ENCODE measurements around the gene RFX4. TPM values are rescaled to one million over a fixed set of nuclear protein-coding genes. Genes with fewer than 3 reads are reported as not detected.

RFX4 gene
- total RNA-seq, 1 experiment from 2014 or later = not detected

DNA sequence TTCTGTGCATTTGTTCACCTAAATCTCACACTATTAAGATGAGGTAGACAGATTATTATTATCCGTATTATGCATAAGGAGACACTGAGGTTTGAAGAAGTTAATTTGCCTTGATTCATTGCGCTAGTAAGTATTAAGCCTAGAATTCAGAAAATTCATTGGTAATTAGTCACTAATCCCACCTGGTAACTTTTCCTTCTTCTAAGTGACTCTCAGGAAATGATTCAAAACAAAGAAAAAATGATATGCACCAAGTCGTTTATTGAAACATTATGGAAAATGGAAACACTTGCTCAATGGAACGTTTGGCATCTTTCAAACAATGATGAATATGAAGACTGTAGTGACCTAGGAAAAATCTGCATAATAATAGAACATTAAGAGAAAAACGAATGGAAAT is 15.2 kb downstream of the RFX4 start:
- POLR2A ChIA-PET = no interaction called here
- peaks cover 18% of the 10 kb centered on the region for H3K27me3 ChIP-seq (ENCODE audit: control insufficient read depth, insufficient read depth, low read length)
- H3K36me3 ChIP-seq (ENCODE audit: control insufficient read depth, insufficient read depth, low read length) = no peaks in the 10 kb centered on the region
- H3K9me3 ChIP-seq (ENCODE audit: control insufficient read depth, insufficient read depth, low read depth, low read length) = no peaks in the 10 kb centered on the region
- intact Hi-C loops (cut with micrococcal nuclease; ENCODE audit: unreplicated experiment) (no loop called here), in situ Hi-C loops (cut with HindIII; ENCODE audit: low pct_unique_long_range_greater_than_20kb, low sequenced_read_pairs) (no loop called here)
- H3K4me3 ChIP-seq (ENCODE audit: low read depth in 2 of 2, low read length in 2 of 2) = no peak overlapping the region
- no TSS peak for BruUV-seq (replicated peaks)
- no peak overlapping the region for H3K27ac ChIP-seq (ENCODE audit: low read length)
- no peak for DNase-seq (ENCODE audit: low read depth, low spot score)
- H3K4me1 ChIP-seq (ENCODE audit: control insufficient read depth, insufficient read depth, low read length) = no peaks in the 10 kb centered on the region
- TF ChIP-seq TCF7L2 (IDR thresholded peaks at IDR 0.05; ENCODE audit: low read depth, low read length) (no peak), CTCF (IDR thresholded peaks at IDR 0.05) (no peak), SIN3A (IDR thresholded peaks at IDR 0.05; ENCODE audit: borderline replicate concordance, insufficient read depth, low read depth, low read length) (no peak), POLR2AphosphoS5 (IDR thresholded peaks at IDR 0.05; ENCODE audit: low read depth, low read length) (no peak)
- TF ChIP-seq, protein P1, sequence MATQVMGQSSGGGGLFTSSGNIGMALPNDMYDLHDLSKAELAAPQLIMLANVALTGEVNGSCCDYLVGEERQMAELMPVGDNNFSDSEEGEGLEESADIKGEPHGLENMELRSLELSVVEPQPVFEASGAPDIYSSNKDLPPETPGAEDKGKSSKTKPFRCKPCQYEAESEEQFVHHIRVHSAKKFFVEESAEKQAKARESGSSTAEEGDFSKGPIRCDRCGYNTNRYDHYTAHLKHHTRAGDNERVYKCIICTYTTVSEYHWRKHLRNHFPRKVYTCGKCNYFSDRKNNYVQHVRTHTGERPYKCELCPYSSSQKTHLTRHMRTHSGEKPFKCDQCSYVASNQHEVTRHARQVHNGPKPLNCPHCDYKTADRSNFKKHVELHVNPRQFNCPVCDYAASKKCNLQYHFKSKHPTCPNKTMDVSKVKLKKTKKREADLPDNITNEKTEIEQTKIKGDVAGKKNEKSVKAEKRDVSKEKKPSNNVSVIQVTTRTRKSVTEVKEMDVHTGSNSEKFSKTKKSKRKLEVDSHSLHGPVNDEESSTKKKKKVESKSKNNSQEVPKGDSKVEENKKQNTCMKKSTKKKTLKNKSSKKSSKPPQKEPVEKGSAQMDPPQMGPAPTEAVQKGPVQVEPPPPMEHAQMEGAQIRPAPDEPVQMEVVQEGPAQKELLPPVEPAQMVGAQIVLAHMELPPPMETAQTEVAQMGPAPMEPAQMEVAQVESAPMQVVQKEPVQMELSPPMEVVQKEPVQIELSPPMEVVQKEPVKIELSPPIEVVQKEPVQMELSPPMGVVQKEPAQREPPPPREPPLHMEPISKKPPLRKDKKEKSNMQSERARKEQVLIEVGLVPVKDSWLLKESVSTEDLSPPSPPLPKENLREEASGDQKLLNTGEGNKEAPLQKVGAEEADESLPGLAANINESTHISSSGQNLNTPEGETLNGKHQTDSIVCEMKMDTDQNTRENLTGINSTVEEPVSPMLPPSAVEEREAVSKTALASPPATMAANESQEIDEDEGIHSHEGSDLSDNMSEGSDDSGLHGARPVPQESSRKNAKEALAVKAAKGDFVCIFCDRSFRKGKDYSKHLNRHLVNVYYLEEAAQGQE (IDR thresholded peaks at IDR 0.05; ENCODE audit: insufficient read depth in 1 of 2, low read depth in 2 of 2, low read length in 1 of 2) = no peak
- CTCF ChIA-PET = no interaction called here
- no peak for ATAC-seq

DNA sequence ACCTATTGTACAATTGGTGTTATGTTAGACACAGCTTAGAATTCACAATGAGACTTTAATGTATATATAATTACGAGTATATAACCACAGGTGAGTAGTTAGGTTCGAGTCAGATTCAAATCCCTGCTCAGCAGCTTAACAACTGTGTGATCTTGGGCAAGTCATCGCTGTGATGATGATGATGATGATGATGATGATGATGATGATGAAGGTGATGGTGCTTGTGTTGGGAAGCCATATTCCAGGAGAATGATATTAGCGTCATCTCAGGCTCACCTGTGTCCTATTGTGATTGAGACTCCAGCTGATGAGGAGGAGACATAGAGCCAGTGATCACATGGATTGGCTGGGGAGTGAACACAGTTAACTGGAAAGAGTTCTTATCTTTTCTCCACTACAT is 16.5 kb downstream of the RFX4 start:
- Histone ChIP-seq H3K4me3 (ENCODE audit: low read depth in 2 of 2, low read length in 2 of 2) (no peak overlapping the region), H3K27me3 (ENCODE audit: control insufficient read depth, insufficient read depth, low read length) (peaks cover 14% of the 10 kb centered on the region), H3K9me3 (ENCODE audit: control insufficient read depth, insufficient read depth, low read depth, low read length) (no peaks in the 10 kb centered on the region), H3K36me3 (ENCODE audit: control insufficient read depth, insufficient read depth, low read length) (no peaks in the 10 kb centered on the region), H3K4me1 (ENCODE audit: control insufficient read depth, insufficient read depth, low read length) (no peaks in the 10 kb centered on the region), H3K27ac (ENCODE audit: low read length) (no peak overlapping the region)
- no TSS peak for BruUV-seq (replicated peaks)
- ChIA-PET POLR2A (no interaction called here), CTCF (no interaction called here)
- in situ Hi-C loops (cut with HindIII; ENCODE audit: low pct_unique_long_range_greater_than_20kb, low sequenced_read_pairs) (no loop called here), intact Hi-C loops (cut with micrococcal nuclease; ENCODE audit: unreplicated experiment) (no loop called here)
- DNase-seq (ENCODE audit: low read depth, low spot score) (no peak), ATAC-seq (no peak)
- TF ChIP-seq POLR2AphosphoS5 (IDR thresholded peaks at IDR 0.05; ENCODE audit: low read depth, low read length) (no peak), SIN3A (IDR thresholded peaks at IDR 0.05; ENCODE audit: borderline replicate concordance, insufficient read depth, low read depth, low read length) (no peak), TCF7L2 (IDR thresholded peaks at IDR 0.05; ENCODE audit: low read depth, low read length) (no peak), CTCF (IDR thresholded peaks at IDR 0.05) (no peak)
- TF ChIP-seq, protein P1 (IDR thresholded peaks at IDR 0.05; ENCODE audit: insufficient read depth in 1 of 2, low read depth in 2 of 2, low read length in 1 of 2) = no peak

Measured in Panc1 (cell line).